GM12864 (cell line): ENCODE results near the gene ARHGEF4.

Experiments used
- DNase-seq: peaks from one replicate; pipeline ENCODE4 v3.0.0-alpha.2; 2011; ENCODE audit warnings: low read depth
- H3K4me3 ChIP-seq: 2 replicates; pipeline ENCODE4 v1.5.1; 2011; ENCODE audit warnings: mild to moderate bottlenecking, low read depth, low read length, control low read depth
- CTCF ChIP-seq: IDR thresholded peaks from 2 replicates; pipeline ENCODE4 v1.5.1; 2011; ENCODE audit warnings: low read depth, mild to moderate bottlenecking, moderate library complexity, low read length, control low read depth, inconsistent platforms; ENCODE audit errors: missing control alignments

ARHGEF4 gene

GRCh38 chr2:131010566-131010965 lies 173.9 kb downstream of the ARHGEF4 start:
- no peak for TF ChIP-seq CTCF
- no peak overlapping the region for H3K4me3 ChIP-seq
- DNase-seq = no peak

- H3K4me3 ChIP-seq = no peak overlapping the region
- DNase-seq = no peak
- no peak for TF ChIP-seq CTCF
Measured at GRCh38 chr2:131011486-131011885, 174.8 kb downstream of the ARHGEF4 start.

- no peak overlapping the region for H3K4me3 ChIP-seq
- no peak for TF ChIP-seq CTCF
- DNase-seq = no peak
Measured at GRCh38 chr2:131014141-131014540, 177.4 kb downstream of the ARHGEF4 start.

GRCh38 chr2:131015764-131016163 lies 179.1 kb downstream of the ARHGEF4 start:
- DNase-seq = no peak
- H3K4me3 ChIP-seq = no peak overlapping the region
- no peak for TF ChIP-seq CTCF

- no peak overlapping the region for H3K4me3 ChIP-seq
- no peak for TF ChIP-seq CTCF
- DNase-seq = no peak
Measured at GRCh38 chr2:131016826-131017741, 180.4 kb downstream of the ARHGEF4 start.

GRCh38 chr2:131022731-131023130 lies 186.0 kb downstream of the ARHGEF4 start:
- no peak for TF ChIP-seq CTCF
- H3K4me3 ChIP-seq = no peak overlapping the region
- no peak for DNase-seq

GRCh38 chr2:131023758-131024157 lies 187.0 kb downstream of the ARHGEF4 start:
- no peak for DNase-seq
- H3K4me3 ChIP-seq = no peak overlapping the region
- TF ChIP-seq CTCF = no peak
